Measurements from ENCODE around the gene EIF1AY.
"Not testable (repeated sequence)": the region's sequence is repeated elsewhere in the genome, so short reads cannot be mapped to it uniquely, and the experiment has no call there.

The EIF1AY gene

DNA sequence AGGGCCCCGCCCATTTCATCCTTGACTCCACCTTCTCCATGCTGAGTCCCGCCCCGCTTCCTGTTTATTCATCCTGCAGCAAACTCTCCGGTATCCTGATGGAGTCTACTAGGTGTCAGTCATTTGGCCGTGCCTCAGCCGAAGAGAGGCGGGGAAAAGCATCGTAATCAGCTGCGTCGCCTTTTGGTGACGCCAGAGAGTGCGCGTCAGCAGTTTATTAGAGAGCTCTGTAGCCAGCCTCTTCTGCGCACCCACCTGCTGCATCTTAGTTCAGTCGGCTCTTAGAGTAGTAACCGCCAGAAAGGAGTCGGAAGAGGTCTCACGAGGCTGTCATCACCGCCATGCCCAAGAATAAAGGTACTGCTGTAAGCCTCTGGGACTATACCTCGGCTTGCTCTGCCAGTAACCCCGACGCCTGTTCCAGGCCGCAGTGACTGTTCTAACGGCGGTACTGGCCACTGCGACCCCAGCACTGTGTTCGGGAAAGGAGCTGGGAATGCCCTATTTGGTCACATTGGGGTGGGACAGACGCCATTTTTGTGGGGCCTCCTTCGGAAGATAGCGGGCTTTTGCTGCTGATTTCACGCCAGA, at the start of gene EIF1AY:
Gene EIF1AY, plus strand, starts transcription at position 246 of the 591 bp plus-strand sequence. Its CDS starts 96 bp downstream, at position 342.
- DNase-seq = peak; percentile 92

DNA sequence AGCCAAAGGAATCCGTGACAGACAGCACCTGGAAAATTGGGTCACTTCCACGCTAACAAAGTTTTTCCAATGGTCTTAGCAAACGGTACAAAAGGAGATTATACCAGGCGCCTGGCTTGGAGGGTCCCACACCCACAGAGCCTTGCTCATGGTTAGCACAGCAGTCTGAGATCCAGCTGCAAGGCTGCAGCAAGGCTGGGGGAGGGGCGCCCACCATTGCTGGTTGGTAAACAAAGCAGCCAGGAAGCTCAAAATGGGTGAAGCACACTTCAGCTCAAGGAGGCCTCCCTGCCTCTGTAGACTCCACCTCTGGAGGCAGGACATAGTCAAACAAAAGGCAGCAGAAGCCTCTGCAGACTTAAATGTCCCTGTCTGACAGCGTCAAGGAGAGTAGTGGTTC, 47.1 kb upstream of the EIF1AY start:
- DNase-seq = no peak

DNA sequence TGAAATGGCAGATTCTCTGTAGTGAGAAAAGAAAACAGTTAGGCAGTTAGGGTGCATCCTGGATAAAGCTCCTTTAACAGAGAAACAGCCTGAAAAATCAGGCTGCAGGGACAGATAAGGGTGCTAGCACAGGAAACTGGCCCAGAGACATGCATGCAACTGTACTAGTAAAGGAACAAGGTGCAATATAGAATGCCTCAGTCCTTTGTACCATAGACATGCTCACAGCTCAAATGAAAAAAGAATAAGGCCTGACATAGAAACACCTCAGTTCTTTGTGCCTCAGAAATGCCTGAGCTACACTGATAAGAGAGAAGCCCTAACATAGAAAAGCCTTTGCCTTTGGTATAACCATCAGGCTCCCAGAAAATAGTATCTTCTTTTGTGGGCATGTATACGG, 37.4 kb upstream of the EIF1AY start:
- no peak for DNase-seq

GRCh38 chrY:20538933-20539332, 36.6 kb upstream of the EIF1AY start:
- DNase-seq = no peak

DNA sequence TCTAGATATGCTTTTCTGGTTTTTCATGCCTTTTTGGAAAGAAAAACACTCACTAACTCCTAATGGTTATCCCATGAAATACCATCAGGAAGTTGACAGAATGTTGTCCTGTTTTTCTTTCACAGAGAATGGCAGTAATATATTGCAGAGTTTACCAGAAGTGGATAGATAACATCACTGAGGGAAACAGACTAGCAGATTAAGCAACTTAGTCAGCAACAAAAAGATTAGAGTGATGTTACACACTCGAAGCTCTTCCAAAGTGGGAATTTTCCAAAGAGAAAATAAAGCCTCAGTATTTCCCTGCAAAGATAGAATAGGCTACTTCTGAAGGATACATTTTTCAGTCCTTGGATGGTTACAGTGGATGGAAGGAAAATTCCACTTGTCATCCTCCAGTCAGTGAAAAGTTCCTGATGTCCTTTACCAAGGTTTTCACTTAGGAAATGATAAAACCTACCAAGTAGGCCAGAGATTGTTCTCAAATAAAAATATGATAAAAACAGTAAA, 31.1 kb upstream of the EIF1AY start:
- DNase-seq = no peak

GRCh38 chrY:20546071-20546470, 29.5 kb upstream of the EIF1AY start:
- DNase-seq = no peak

GRCh38 chrY:20549289-20549688, 26.3 kb upstream of the EIF1AY start:
- no peak for DNase-seq

DNA sequence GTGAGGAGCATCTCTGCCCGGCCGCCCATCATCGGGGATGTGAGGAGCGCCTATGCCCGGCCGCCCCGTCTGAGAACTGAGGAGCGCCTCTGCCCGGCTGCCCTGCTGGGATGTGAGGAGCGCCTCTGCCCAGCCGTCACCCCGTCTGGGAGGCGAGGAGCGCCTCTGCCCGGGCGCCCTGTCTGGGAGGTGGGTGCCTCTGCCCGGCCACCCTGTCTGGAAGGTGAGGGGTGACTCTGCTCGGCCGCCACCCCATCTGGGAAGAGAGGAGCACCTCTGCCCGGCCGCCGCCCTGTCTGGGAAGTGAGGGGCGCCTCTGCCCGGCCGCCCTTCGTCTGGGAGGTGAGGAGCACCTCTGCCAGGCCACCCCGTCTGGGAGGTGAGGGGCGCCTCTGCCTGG, 23.7 kb upstream of the EIF1AY start:
- DNase-seq = no peak

- not testable (repeated sequence) for DNase-seq
Observed at GRCh38 chrY:20552764-20553323, 22.7 kb upstream of the EIF1AY start.

DNA sequence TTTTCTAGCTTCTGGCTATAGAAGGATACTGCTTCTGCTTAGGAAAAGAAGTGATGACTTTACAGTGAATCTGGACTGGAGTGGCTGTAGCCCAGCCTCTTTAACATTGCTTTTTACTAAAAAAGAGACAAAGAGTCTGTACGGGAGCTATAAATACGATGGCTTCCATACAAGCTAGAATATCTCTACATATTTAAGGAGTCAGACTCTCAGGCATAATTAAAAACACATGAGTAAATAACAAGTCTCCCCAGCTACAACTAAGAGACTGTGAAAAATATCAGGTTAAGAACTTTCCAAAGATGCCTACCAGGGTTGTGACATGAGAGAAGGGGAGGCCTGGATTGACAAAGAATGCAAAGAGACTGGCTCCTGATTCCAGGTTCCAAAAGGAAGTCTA, 19.8 kb upstream of the EIF1AY start:
- no peak for DNase-seq

- DNase-seq = peak; percentile 43
Observed at GRCh38 chrY:20558677-20559076, 16.9 kb upstream of the EIF1AY start.

- no peak for DNase-seq
Observed at GRCh38 chrY:20559873-20560512, 15.6 kb upstream of the EIF1AY start.

- DNase-seq = no peak
Observed at GRCh38 chrY:20571306-20571705, 4.3 kb upstream of the EIF1AY start.

DNA sequence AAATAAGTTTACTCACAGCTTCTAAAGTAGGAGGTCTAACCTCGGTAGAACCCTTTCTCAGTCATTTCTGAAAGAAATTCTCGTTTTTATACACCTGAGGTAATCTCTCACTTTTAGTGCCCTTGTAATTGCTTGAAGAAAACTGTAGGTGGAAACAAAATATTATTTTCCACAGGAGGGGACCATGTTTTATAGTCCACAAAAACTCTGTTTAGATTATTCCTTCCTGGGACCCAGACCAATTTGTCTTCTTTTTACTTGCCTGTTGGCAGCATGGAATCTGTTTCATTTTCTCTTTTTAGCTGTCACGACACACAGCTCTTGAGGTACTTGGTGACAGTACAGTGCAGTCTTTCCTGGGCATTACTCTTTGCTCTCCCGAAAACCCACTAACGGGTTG, 930 bp downstream of the EIF1AY start:
- DNase-seq = peak; percentile 20

DNA sequence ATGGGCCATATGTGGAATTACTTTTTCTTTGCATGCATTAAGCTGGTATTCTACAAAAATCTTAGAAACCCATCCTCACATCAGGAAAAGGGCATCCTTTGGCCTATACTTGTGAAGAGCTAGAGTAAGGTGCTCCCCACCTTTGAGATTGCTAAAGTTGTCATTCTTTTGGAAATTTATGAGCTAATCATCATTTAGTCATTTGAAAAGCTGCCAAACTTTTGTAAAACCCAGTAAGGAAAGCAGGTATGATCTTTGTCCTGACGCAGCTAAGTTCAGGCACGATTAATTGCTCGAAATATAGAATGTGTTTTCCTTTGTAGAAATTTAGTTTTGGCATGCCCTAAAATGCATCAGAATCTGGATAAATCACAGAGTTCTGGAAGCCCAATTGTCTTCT, 2.6 kb downstream of the EIF1AY start:
- no peak for DNase-seq

DNA sequence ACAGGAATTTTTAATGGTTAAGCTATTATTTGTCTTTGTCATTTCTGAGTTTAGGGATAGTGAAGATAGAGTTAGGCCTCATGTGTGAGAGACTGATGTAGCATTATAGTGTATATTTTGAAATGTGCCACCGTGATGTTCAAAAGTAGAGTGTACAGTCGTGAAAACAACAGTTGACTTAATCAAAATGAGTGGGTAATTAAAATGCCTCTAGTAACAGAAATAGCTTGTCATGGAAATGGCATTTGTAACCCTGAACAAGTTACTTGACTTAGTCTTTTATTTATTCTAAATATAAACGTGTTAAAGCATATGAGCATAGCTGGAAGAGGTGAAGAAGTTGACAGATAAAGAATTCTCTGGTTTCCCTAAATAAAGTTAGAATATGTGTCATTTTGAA, 6.1 kb downstream of the EIF1AY start:
- DNase-seq = no peak

GRCh38 chrY:20586161-20586560, 10.6 kb downstream of the EIF1AY start:
- DNase-seq = no peak
